NOMO-1 treated with dmso at 0.1 percent for 144 hours (cell line): ENCODE data around the gene HMGCLL1.
A peak's percentile ranks its signal among the peaks of the same experiment; 100 is the strongest.

Experiments
- DNase-seq: peaks from one replicate; lab custom pipeline; 2025; ENCODE audit not compliant: unreplicated experiment; lab: John Stamatoyannopoulos, UW

The HMGCLL1 gene

GRCh38 chr6:55578537-55579363 is at the start of gene HMGCLL1:
TSS of gene HMGCLL1 (minus strand) at chr6:55579192. CDS start at chr6:55579055, 137 bp downstream.
- DNase-seq = no peak

GRCh38 chr6:55621993-55622392 is 43.0 kb upstream of the HMGCLL1 start:
- DNase-seq = no peak

GRCh38 chr6:55621244-55621643 is 42.3 kb upstream of the HMGCLL1 start:
- DNase-seq = no peak

GRCh38 chr6:55617272-55617671 is 38.3 kb upstream of the HMGCLL1 start:
- DNase-seq = peak; percentile 4

- no peak for DNase-seq
Measured at GRCh38 chr6:55604021-55604420, 25.0 kb upstream of the HMGCLL1 start.

- DNase-seq = no peak
Measured at GRCh38 chr6:55601120-55601519, 22.1 kb upstream of the HMGCLL1 start.

GRCh38 chr6:55594442-55594841 is 15.4 kb upstream of the HMGCLL1 start:
- DNase-seq = no peak

- DNase-seq = no peak
Measured at GRCh38 chr6:55584654-55585354, 5.8 kb upstream of the HMGCLL1 start.

GRCh38 chr6:55576811-55577210 is 2.2 kb downstream of the HMGCLL1 start:
- no peak for DNase-seq

GRCh38 chr6:55574556-55574955 is 4.4 kb downstream of the HMGCLL1 start:
- DNase-seq = no peak

GRCh38 chr6:55569638-55570037 is 9.4 kb downstream of the HMGCLL1 start:
- DNase-seq = no peak

- DNase-seq = no peak
Measured at GRCh38 chr6:55568808-55569439, 10.1 kb downstream of the HMGCLL1 start.

GRCh38 chr6:55567558-55567957 is 11.4 kb downstream of the HMGCLL1 start:
- DNase-seq = no peak

GRCh38 chr6:55566036-55566710 is 12.8 kb downstream of the HMGCLL1 start:
- no peak for DNase-seq

GRCh38 chr6:55562318-55562717 is 16.7 kb downstream of the HMGCLL1 start:
- no peak for DNase-seq

- DNase-seq = no peak
Measured at GRCh38 chr6:55560290-55560885, 18.6 kb downstream of the HMGCLL1 start.

- no peak for DNase-seq
Measured at GRCh38 chr6:55557146-55557545, 21.8 kb downstream of the HMGCLL1 start.

GRCh38 chr6:55545791-55546190 is 33.2 kb downstream of the HMGCLL1 start:
- no peak for DNase-seq

GRCh38 chr6:55543633-55544309 is 35.2 kb downstream of the HMGCLL1 start:
- DNase-seq = no peak

GRCh38 chr6:55541024-55541423 is 38.0 kb downstream of the HMGCLL1 start:
- DNase-seq = no peak
